ENCODE measurements around the gene ANK2. TPM values are rescaled to one million over a fixed set of nuclear protein-coding genes. Genes with fewer than 3 reads are reported as not detected.
A peak's percentile ranks its signal among the peaks of the same experiment; 100 is the strongest.

The ANK2 gene
- total RNA-seq, 8 experiments from 2014 or later: 46.7 to 361 (median 116) TPM

DNA sequence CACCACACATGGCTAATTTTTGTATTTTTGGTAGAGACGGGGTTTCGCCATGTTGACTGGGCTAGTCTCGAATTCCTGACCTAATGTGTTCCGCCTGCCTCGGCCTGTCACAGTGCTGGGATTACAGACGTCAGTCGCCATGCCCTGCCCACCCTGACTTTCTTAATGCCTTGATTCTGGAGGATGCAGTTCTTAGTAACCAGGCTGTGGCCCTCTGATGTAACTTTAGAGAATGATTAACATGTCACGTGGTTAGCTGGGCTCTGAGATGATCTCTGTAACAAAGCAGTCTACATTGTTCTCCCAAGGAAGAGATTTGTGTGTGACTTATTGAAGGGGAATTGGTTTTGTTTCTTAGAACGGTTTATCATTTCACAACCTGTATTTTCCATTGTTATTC, 30.6 kb downstream of the ANK2 start:
- in situ Hi-C loops (cut with MboI; ENCODE audit: low pct_unique_long_range_greater_than_20kb in 2 of 9, low sequenced_read_pairs in 9 of 9, unreplicated experiment in 9 of 9): loop anchor here in 3 of 9 experiments (25.0 kb wide), 2 partner anchors 318 to 443 kb away; partner anchors contain the start of genes LARP7 (in 3 of the 3) and ZGRF1 (in 3 of the 3)
- Histone ChIP-seq H3K27ac (peak overlapping the region in 1 of 2 donors; percentile 63), H3K4me3 (no peak overlapping the region), H3K4me1 (replicated peaks in 1 of 2) (peaks cover 21 to 22% of the 10 kb centered on the region in 2 donors)
- peak in 5 of 8 experiments; percentile 81 to 93 (median 90) for ATAC-seq (replicated peaks in 6 of 8)
- 0 to 90% (median 57%) methylated on average over 1 to 9 of the region's 9 CpGs; no CpG with 5 or more reads in 1 of the 10 experiments for WGBS, 10 experiments

DNA sequence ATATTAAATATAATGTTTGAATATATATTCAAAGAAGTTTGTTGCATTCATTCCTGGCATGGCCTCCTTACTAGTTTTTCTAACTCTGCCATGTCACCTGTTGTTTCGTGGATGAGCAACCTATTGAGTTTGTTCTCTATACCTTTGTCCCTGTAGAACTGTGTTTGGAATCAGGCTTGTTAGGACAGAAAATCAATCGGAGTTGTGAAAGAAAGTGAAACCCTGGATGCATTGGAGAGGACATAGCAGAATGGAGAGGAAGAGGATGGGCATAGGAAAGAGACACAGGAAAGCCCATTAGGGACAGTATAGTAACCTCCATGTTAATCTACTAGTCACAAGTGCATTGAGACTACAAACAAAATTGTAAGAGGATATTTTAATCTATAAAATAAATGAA, 31.2 kb downstream of the ANK2 start:
- H3K4me1 ChIP-seq (replicated peaks in 1 of 2): peaks cover 21 to 22% of the 10 kb centered on the region in 2 donors
- H3K4me3 ChIP-seq: no peak overlapping the region
- in situ Hi-C loops (cut with MboI; ENCODE audit: low pct_unique_long_range_greater_than_20kb in 2 of 9, low sequenced_read_pairs in 9 of 9, unreplicated experiment in 9 of 9): loop anchor here in 3 of 9 experiments (25.0 kb wide), 2 partner anchors 318 to 443 kb away; partner anchors contain the start of genes LARP7 (in 3 of the 3) and ZGRF1 (in 3 of the 3)
- no peak overlapping the region for H3K27ac ChIP-seq
- WGBS, 10 experiments: 17 to 93% (median 54%) methylated on average over 1 to 2 of the region's 2 CpGs
- no peak for ATAC-seq (replicated peaks in 6 of 8)

DNA sequence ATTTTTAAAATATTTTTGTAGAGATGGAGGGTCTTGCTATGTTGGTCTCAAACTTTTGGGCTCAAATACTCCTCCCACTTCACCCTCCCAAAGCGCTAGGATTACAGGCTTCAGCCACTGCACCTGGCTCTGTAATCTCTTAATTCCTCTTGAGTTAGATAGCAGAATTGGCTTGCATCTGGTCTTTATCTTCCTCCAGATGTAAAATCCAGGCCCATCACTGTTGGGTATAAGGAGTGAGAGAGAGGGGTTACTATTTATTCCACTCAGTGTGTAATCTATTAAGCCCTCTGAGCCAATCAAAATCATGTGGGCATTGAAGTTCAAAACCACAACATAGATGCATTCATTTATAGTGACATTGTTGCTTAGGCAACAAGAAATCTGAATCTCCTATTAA, 33.9 kb downstream of the ANK2 start:
- no peak overlapping the region for H3K4me3 ChIP-seq
- H3K27ac ChIP-seq: no peak overlapping the region
- peaks cover 14 to 15% of the 10 kb centered on the region in 2 donors for H3K4me1 ChIP-seq (replicated peaks in 1 of 2)
- 83 to 100% (median 100%) methylated on average over 1 of the region's 1 CpG; no CpG with 5 or more reads in 3 of the 10 experiments for WGBS, 10 experiments
- no peak for ATAC-seq (replicated peaks in 6 of 8)
- in situ Hi-C loops (cut with MboI; ENCODE audit: low pct_unique_long_range_greater_than_20kb in 2 of 9, low sequenced_read_pairs in 9 of 9, unreplicated experiment in 9 of 9): loop anchor here in 3 of 9 experiments (25.0 kb wide), 2 partner anchors 321 to 446 kb away; partner anchors contain the start of genes LARP7 (in 3 of the 3) and ZGRF1 (in 3 of the 3)

DNA sequence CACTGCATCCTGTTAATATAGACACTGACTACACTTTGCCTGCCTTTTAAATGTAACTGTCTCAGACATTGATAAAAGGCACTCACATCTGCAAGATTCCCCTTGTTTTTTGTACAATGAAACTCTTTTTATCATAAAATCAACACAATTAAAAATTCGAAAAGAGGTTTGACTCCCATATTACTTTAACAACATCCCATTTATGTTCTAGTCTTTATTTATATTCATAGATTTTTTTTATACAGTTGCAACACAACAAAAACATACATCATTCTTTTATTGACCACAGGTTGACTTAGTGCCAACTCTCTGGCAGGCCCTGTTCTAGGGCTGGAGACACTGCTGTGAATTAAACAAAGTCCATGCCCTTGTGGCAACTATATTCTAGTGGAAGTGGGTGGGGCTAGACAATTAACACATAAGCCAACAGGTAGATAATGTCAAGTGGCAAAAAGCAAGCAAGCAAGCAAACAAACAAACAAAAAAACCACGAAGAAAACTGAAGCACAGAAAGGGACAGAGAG, 36.8 kb downstream of the ANK2 start:
- in situ Hi-C loops (cut with MboI; ENCODE audit: low pct_unique_long_range_greater_than_20kb in 2 of 9, low sequenced_read_pairs in 9 of 9, unreplicated experiment in 9 of 9): loop anchor here in 3 of 9 experiments (25.0 kb wide), 2 partner anchors 324 to 449 kb away; partner anchors contain the start of genes LARP7 (in 3 of the 3) and ZGRF1 (in 3 of the 3)
- peak in 2 of 8 experiments; percentile 50 to 61 for ATAC-seq (replicated peaks in 6 of 8)
- WGBS, 10 experiments: 46 to 82% (median 69%) methylated on average over 1 to 2 of the region's 2 CpGs; no CpG with 5 or more reads in 1 of the 10 experiments
- H3K4me1 ChIP-seq (replicated peaks in 1 of 2): peaks cover 3 to 7% of the 10 kb centered on the region in 2 donors
- no peak overlapping the region for H3K4me3 ChIP-seq
- H3K27ac ChIP-seq: no peak overlapping the region

DNA sequence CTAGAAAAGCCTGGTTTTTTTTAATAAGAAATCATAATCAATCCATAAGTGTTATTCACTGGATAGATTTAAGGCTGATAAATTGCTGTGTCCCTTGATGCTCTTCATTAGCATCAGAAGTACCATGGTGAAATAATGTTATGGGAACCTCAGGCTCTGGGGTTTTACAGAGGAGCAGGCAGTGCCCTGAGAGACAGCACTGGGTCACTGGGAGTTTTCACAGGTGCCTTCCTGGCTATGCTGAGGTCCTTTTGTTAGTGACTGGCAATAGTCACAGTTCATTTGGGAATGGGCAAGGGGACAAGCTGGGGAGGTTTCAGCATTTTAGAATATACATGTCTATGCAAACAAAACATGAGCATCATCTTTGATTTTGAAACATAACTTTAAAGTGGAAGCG, 38.6 kb downstream of the ANK2 start:
- WGBS, 10 experiments: 86 to 100% (median 100%) methylated on average over 1 of the region's 1 CpG
- peak in 1 of 8 experiments; percentile 25 for ATAC-seq (replicated peaks in 6 of 8)
- Histone ChIP-seq H3K4me3 (no peak overlapping the region), H3K4me1 (replicated peaks in 1 of 2) (peaks cover 3 to 7% of the 10 kb centered on the region in 2 donors), H3K27ac (no peak overlapping the region)
- in situ Hi-C loops (cut with MboI; ENCODE audit: low pct_unique_long_range_greater_than_20kb in 2 of 9, low sequenced_read_pairs in 9 of 9, unreplicated experiment in 9 of 9): loop anchor here in 3 of 9 experiments (25.0 kb wide), 2 partner anchors 326 to 451 kb away; partner anchors contain the start of genes LARP7 (in 3 of the 3) and ZGRF1 (in 3 of the 3)

DNA sequence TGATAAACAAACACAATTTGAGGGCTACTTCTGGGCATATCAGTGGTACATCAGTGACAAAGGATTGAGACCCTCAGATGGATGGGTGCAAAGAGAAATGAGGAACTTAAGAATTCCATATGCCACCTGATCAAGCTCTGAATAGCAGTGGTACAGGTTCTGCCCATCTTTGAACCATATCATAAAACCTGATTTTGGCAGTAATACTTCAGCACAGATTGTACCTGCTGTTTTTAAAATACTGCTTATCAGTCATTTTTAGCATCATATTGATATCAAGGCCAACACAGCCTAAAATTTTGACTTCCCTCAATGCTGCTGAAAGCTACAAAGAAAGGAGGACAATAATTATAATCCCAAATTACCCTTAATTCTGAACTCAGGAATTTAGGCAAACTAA, 41.5 kb downstream of the ANK2 start:
- no peak for ATAC-seq (replicated peaks in 6 of 8)
- in situ Hi-C loops (cut with MboI; ENCODE audit: low pct_unique_long_range_greater_than_20kb in 2 of 9, low sequenced_read_pairs in 9 of 9, unreplicated experiment in 9 of 9): loop anchor here in 3 of 9 experiments (25.0 kb wide), 2 partner anchors 329 to 454 kb away; partner anchors contain the start of genes LARP7 (in 3 of the 3) and ZGRF1 (in 3 of the 3)
- Histone ChIP-seq H3K4me1 (replicated peaks in 1 of 2) (peaks cover 3 to 7% of the 10 kb centered on the region in 2 donors), H3K4me3 (no peak overlapping the region), H3K27ac (no peak overlapping the region)

DNA sequence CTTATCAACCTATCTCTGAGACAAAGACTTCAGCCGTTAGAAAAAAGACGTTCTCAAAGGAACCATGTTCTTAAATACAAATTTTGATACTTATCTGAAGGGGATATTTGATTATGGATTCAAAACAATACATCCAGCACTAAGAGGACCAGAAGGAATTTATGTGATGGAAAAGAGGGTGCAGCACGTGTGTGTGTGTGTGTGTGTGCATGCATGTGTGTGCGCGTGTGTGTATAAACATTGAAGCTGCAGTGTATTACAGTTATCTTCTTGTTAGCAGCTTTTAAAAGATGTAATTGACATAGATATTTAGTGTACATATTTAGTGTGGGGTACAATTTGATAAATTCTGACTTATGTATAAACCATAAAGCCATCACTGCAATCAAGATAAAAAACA, 44.9 kb downstream of the ANK2 start:
- Histone ChIP-seq H3K27ac (no peak overlapping the region), H3K4me3 (no peak overlapping the region), H3K4me1 (replicated peaks in 1 of 2) (no peaks in the 10 kb centered on the region)
- 56 to 100% (median 78%) methylated on average over 2 to 5 of the region's 5 CpGs; no CpG with 5 or more reads in 1 of the 10 experiments for WGBS, 10 experiments
- ATAC-seq (replicated peaks in 6 of 8): no peak
- in situ Hi-C loops (cut with MboI; ENCODE audit: low pct_unique_long_range_greater_than_20kb in 2 of 9, low sequenced_read_pairs in 9 of 9, unreplicated experiment in 9 of 9): loop anchor here in 3 of 9 experiments (25.0 kb wide), 2 partner anchors 332 to 457 kb away; partner anchors contain the start of genes LARP7 (in 3 of the 3) and ZGRF1 (in 3 of the 3)

DNA sequence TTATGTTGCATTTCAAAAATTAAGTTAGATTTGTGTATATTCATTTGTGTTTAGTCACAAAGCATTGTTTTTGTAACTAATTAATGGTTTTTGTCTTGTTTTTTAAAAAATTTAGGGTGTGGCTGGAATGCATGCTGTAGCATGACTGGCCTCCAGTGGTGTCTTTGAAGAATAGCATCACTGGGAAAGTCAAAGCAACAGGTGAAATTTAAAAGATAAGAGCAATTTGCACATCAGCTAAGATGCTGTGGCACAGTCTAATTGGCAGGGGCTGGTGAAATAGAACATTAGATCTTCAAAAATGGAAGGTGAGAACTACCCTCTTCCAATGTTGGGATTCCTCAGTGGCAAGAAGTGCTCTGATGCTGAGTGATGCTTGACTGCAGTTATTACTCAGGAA, 45.3 kb downstream of the ANK2 start:
- ATAC-seq (replicated peaks in 6 of 8): peak in 1 of 8 experiments; percentile 27
- Histone ChIP-seq H3K4me1 (replicated peaks in 1 of 2) (no peaks in the 10 kb centered on the region), H3K27ac (no peak overlapping the region), H3K4me3 (no peak overlapping the region)
- in situ Hi-C loops (cut with MboI; ENCODE audit: low pct_unique_long_range_greater_than_20kb in 2 of 9, low sequenced_read_pairs in 9 of 9, unreplicated experiment in 9 of 9): loop anchor here in 3 of 9 experiments (25.0 kb wide), 2 partner anchors 333 to 458 kb away; partner anchors contain the start of genes LARP7 (in 3 of the 3) and ZGRF1 (in 3 of the 3)

DNA sequence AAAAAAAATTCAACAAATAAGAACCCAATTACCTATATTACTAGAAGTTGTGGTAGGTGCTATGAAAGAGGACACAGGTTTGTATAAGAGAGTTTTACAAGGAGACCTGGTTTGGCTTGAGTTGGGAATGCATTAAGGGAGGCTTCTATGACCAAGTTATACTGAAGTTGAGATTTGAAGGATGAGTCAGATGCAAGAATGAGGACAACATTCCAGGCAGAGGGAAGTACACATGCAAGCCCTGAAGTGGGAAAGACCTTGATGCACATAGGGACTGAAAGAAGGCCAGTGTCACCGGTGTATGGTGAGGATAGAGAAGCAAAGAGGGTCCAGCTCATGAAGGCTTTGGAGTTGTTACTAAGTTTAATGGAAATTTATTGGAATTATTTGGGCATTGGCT, 52.2 kb downstream of the ANK2 start:
- Histone ChIP-seq H3K4me1 (replicated peaks in 1 of 2) (peaks cover 0 to 3% of the 10 kb centered on the region in 2 donors), H3K27ac (no peak overlapping the region), H3K4me3 (no peak overlapping the region)
- WGBS, 10 experiments: 50 to 100% (median 88%) methylated on average over 1 of the region's 1 CpG; no CpG with 5 or more reads in 4 of the 10 experiments
- in situ Hi-C loops (cut with MboI; ENCODE audit: low pct_unique_long_range_greater_than_20kb in 2 of 9, low sequenced_read_pairs in 9 of 9, unreplicated experiment in 9 of 9): loop anchor here in 2 of 9 experiments (25.0 kb wide), 2 partner anchors 186 to 286 kb away; no protein-coding TSS in a partner anchor
- ATAC-seq (replicated peaks in 6 of 8): peak in 3 of 8 experiments; percentile 53 to 84 (median 81)

DNA sequence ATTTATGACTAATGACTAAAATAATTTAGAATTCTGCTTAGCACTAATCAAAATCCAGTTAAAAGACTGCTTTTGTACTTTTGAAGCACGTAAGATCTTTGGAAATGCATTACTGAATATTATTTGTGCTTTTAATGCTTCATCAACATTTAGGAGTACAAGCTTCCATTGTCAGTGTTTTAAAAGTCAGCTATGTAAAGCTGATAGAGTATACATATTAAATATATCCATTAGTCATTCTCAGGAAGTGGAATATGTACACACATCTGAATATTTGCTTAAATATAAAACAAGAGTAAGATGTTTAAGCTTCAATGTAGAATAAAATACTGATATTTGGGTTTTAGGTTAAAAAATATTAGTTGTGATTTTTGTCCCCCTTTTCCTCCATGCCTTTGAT, 54.1 kb downstream of the ANK2 start:
- peaks cover 0 to 7% of the 10 kb centered on the region in 2 donors for H3K4me1 ChIP-seq (replicated peaks in 1 of 2)
- WGBS, 10 experiments: 0 to 90% (median 10%) methylated on average over 1 of the region's 1 CpG; no CpG with 5 or more reads in 3 of the 10 experiments
- peak in 2 of 8 experiments; percentile 15 to 61 for ATAC-seq (replicated peaks in 6 of 8)
- no peak overlapping the region for H3K4me3 ChIP-seq
- in situ Hi-C loops (cut with MboI; ENCODE audit: low pct_unique_long_range_greater_than_20kb in 2 of 9, low sequenced_read_pairs in 9 of 9, unreplicated experiment in 9 of 9): loop anchor here in 2 of 9 experiments (25.0 kb wide), 2 partner anchors 184 to 284 kb away; no protein-coding TSS in a partner anchor
- no peak overlapping the region for H3K27ac ChIP-seq

DNA sequence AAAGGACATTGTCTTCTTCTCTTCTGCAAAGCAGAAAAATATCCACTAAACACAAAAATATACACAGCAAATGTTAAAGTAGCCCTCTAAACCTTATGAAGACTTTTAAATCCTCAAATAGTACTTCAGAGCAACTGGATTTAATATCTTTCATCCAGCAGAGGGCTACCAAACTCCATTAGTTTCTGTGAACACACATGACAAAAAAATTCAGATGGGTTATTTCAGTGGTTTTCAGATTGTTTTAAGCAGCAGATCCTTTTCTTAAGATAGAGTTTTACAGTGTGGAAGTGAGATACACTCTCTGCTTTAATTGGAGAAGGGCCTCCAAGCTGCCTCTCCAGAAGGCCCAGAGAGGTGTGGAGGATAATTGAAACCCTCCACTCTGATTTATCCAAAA, 56.7 kb downstream of the ANK2 start:
- Histone ChIP-seq H3K4me3 (no peak overlapping the region), H3K4me1 (replicated peaks in 1 of 2) (peaks cover 0 to 26% of the 10 kb centered on the region in 2 donors), H3K27ac (no peak overlapping the region)
- peak in 3 of 8 experiments; percentile 52 to 69 (median 66) for ATAC-seq (replicated peaks in 6 of 8)
- in situ Hi-C loops (cut with MboI; ENCODE audit: low pct_unique_long_range_greater_than_20kb in 2 of 9, low sequenced_read_pairs in 9 of 9, unreplicated experiment in 9 of 9): loop anchor here in 2 of 9 experiments (25.0 kb wide), 2 partner anchors 181 to 281 kb away; no protein-coding TSS in a partner anchor

DNA sequence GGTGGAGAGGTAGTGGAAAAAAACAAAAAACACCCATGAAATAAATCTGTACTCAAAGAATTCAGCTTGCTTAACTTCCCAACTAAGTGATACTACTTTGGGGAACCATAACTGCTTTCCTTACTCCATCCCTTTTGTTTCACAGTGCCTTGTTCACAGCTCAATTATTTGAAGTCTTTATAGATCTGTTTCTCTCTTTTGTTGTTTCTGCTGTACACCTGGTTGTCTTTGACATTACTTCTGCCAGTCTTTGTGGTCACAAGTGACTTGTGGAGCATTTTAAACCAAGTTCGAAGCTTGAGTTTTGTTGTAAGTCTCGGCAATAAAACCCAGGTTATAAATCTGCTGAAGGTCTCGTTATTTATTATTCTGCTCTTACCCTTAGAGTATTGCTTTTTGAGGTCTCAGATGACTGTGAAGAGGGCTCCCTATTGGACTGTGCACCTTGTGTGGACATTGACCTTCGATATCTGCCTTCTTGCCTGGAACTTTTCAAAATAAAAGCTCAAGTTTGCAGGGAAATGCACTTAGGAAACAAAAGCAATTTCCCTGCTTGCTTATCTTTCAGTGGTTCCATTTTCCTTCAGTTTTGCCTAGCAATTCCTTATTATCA, 59.8 kb downstream of the ANK2 start:
- WGBS, 10 experiments: 14 to 82% (median 59%) methylated on average over 1 to 4 of the region's 4 CpGs
- Histone ChIP-seq H3K4me3 (no peak overlapping the region), H3K27ac (no peak overlapping the region), H3K4me1 (replicated peaks in 1 of 2) (peaks cover 17 to 57% of the 10 kb centered on the region in 2 donors)
- ATAC-seq (replicated peaks in 6 of 8): no peak
- in situ Hi-C loops (cut with MboI; ENCODE audit: low pct_unique_long_range_greater_than_20kb in 2 of 9, low sequenced_read_pairs in 9 of 9, unreplicated experiment in 9 of 9): loop anchor here in 2 of 9 experiments (25.0 kb wide), 2 partner anchors 178 to 278 kb away; no protein-coding TSS in a partner anchor
